ENCODE measurements around the gene KSR2.

DNA sequence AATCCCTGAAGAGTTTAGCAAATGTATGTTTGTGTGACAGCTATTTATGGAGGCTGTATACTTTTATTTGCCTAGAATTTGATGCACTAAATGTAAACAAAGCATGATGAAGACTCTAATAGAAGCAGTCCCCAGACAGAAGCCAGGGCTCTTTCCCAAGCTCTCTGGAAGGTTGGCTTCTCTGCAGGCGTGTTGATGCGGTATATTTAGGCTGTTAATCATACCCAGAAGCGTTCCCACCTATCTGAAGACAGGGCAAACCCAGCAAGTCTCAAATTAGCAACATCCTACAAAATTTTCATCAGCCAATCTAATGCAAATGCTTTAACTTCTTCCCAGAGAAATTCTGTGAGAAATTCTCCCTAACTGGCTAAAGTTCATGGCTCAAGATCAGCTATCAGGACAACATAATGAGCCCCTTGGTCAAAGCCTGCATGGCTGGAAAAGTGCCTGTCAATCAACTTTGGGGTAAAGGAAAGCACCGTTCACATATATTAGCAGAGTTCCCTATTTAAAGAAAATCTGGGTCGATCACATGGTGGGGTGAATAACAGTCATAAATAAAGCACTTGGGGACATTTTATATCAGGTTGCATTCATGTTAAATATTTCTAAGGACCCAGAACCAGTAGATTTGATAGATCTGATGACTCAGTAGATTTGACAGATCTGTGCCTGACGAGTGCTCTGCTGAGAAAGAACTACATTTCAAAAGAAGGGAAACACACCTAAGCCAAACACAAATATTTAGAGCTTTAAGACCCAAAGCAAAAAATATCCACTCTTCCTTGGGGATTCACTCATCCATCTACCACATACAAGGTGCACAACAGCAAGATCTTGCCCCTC, 46.6 kb downstream of the KSR2 start:
- TF ChIP-seq, protein P1, sequence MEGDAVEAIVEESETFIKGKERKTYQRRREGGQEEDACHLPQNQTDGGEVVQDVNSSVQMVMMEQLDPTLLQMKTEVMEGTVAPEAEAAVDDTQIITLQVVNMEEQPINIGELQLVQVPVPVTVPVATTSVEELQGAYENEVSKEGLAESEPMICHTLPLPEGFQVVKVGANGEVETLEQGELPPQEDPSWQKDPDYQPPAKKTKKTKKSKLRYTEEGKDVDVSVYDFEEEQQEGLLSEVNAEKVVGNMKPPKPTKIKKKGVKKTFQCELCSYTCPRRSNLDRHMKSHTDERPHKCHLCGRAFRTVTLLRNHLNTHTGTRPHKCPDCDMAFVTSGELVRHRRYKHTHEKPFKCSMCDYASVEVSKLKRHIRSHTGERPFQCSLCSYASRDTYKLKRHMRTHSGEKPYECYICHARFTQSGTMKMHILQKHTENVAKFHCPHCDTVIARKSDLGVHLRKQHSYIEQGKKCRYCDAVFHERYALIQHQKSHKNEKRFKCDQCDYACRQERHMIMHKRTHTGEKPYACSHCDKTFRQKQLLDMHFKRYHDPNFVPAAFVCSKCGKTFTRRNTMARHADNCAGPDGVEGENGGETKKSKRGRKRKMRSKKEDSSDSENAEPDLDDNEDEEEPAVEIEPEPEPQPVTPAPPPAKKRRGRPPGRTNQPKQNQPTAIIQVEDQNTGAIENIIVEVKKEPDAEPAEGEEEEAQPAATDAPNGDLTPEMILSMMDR (IDR thresholded peaks at IDR 0.05): no peak
- no peak for TF ChIP-seq POLR2A (IDR thresholded peaks at IDR 0.05)
- no peak for TF ChIP-seq POLR2AphosphoS5 (IDR thresholded peaks at IDR 0.05)
